Tibial artery (tissue), 4 donors: ENCODE data around the gene CTAG1A.
"Not testable (repeated sequence)": the region's sequence is repeated elsewhere in the genome, so short reads cannot be mapped to it uniquely, and the experiment has no call there.

Source experiments
- DNase-seq, 2 donors: peaks; one replicate each; pipeline ENCODE4 v3.0.0-alpha.2; 2019
- H3K27ac ChIP-seq, 2 donors: fragments of 200-600 bp; sonication (generic) in 1 of 2; 1 replicate in 1 of 2; 2 replicates in 1 of 2; pipeline ENCODE4 v1.5.1; 2018 to 2019; ENCODE audit warnings: mild to moderate bottlenecking in 1 of 2
- H3K27me3 ChIP-seq, 2 donors: fragments of 200-600 bp; sonication (generic) in 1 of 2; one replicate each; pipeline versions ENCODE4 v1.5.1 to v1.6.0; 2016 to 2019
- H3K36me3 ChIP-seq, 3 donors: fragments of 200-600 bp; sonication (generic) in 2 of 3; one replicate each; pipeline ENCODE4 v1.5.1; 2016 to 2019; ENCODE audit warnings: mild to moderate bottlenecking in 2 of 3
- H3K4me1 ChIP-seq, 4 donors: fragments of 200-600 bp; sonication (generic) in 2 of 4; 1 replicate in 3 of 4; 2 replicates in 1 of 4; pipeline ENCODE4 v1.5.1; 2016 to 2019
- H3K4me3 ChIP-seq, 2 donors: fragments of 200-600 bp; sonication (generic) in 1 of 2; 1 replicate in 1 of 2; 2 replicates in 1 of 2; pipeline ENCODE4 v1.5.1; 2018 to 2019; ENCODE audit warnings: mild to moderate bottlenecking in 2 of 2
- H3K9me3 ChIP-seq, 3 donors: fragments of 200-600 bp; sonication (generic) in 1 of 3; one replicate each; pipeline ENCODE4 v1.5.1; 2016 to 2019
- intact Hi-C: fragments of 100-400 bp; cut with DNase I; formaldehyde crosslinking; loops from one replicate; pipeline ENCODE4 v1.15.0; 2023; ENCODE audit warnings: low total_unique reads
- TF ChIP-seq, protein P1 (sequence below), 2 experiments: fragments of 200-600 bp in 1 of 2; fragments of 450-650 bp in 1 of 2; IDR thresholded peaks; one replicate each; pipeline ENCODE4 v1.5.1; 2017 to 2019; ENCODE audit warnings: antibody characterized with exemption in 2 of 2, mild to moderate bottlenecking in 1 of 2, moderate library complexity in 1 of 2

The CTAG1A gene

DNA sequence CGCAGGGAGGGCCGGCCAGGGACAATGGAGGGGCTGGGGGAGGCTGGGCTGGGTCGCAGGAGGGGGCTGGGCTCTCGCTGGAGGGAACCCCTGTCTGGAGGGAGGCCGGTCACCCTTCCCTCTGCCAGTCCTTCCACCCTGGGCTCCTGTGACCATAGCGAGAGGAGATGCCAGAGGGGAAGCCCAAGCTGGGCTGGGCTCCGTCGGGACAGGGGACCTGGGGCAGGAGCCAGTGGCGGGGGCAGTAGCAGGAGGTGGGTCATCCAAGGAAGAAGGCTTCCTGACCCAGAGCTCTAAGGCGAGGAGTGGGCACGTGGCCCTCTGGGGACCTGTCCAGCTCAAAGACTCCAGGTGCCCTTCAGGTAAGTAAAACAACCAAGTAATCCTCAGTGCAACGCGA, 17.3 kb downstream of the CTAG1A start:
- Histone ChIP-seq H3K36me3 (no peaks in the 10 kb centered on the region), H3K4me1 (peaks cover 0 to 10% (median 4%) of the 10 kb centered on the region in 4 donors), H3K27ac (no peak overlapping the region), H3K9me3 (no peaks in the 10 kb centered on the region), H3K27me3 (no peaks in the 10 kb centered on the region), H3K4me3 (no peak overlapping the region)
- no peak for DNase-seq
- intact Hi-C loops = no loop called here
- TF ChIP-seq, protein P1, sequence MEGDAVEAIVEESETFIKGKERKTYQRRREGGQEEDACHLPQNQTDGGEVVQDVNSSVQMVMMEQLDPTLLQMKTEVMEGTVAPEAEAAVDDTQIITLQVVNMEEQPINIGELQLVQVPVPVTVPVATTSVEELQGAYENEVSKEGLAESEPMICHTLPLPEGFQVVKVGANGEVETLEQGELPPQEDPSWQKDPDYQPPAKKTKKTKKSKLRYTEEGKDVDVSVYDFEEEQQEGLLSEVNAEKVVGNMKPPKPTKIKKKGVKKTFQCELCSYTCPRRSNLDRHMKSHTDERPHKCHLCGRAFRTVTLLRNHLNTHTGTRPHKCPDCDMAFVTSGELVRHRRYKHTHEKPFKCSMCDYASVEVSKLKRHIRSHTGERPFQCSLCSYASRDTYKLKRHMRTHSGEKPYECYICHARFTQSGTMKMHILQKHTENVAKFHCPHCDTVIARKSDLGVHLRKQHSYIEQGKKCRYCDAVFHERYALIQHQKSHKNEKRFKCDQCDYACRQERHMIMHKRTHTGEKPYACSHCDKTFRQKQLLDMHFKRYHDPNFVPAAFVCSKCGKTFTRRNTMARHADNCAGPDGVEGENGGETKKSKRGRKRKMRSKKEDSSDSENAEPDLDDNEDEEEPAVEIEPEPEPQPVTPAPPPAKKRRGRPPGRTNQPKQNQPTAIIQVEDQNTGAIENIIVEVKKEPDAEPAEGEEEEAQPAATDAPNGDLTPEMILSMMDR (IDR thresholded peaks at IDR 0.05) = no peak

DNA sequence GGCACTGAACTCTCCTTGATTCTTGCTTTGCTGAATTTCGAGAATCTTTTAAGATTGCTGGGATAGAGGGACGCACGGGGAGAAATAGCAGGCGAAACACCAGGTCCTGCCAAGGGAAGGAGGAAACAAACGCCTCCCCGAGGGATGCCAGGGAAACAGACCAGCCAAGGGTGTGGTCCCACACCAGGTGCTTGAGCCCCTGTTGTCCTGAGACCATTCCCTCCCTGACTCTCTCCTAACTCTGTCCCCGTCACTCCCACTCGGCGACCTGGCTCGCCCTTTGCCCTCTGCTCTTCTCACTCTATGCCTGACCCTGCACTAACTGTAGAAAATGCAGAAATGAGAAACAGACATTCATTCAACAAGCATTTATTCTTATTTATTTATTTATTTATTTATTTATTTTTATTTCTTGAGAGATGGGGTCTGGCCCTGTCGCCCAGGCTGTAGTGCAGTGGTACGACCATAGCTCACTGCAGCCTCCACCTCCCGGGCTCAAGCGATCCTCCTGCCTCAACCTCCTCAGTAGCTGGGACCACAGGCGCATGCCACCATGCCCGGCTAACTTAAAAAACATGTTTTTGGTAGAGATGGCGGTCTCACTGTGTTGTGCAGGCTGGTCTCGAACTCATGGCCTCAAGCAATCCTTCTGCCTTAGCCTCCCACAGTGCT, 18.0 kb downstream of the CTAG1A start:
- H3K27me3 ChIP-seq = no peaks in the 10 kb centered on the region
- H3K36me3 ChIP-seq = no peaks in the 10 kb centered on the region
- H3K4me3 ChIP-seq = no peak overlapping the region
- no peak for DNase-seq
- no peaks in the 10 kb centered on the region for H3K9me3 ChIP-seq
- TF ChIP-seq, protein P1 (IDR thresholded peaks at IDR 0.05) = no peak
- intact Hi-C loops = no loop called here
- no peak overlapping the region for H3K27ac ChIP-seq
- H3K4me1 ChIP-seq = peaks cover 0 to 10% (median 4%) of the 10 kb centered on the region in 4 donors

DNA sequence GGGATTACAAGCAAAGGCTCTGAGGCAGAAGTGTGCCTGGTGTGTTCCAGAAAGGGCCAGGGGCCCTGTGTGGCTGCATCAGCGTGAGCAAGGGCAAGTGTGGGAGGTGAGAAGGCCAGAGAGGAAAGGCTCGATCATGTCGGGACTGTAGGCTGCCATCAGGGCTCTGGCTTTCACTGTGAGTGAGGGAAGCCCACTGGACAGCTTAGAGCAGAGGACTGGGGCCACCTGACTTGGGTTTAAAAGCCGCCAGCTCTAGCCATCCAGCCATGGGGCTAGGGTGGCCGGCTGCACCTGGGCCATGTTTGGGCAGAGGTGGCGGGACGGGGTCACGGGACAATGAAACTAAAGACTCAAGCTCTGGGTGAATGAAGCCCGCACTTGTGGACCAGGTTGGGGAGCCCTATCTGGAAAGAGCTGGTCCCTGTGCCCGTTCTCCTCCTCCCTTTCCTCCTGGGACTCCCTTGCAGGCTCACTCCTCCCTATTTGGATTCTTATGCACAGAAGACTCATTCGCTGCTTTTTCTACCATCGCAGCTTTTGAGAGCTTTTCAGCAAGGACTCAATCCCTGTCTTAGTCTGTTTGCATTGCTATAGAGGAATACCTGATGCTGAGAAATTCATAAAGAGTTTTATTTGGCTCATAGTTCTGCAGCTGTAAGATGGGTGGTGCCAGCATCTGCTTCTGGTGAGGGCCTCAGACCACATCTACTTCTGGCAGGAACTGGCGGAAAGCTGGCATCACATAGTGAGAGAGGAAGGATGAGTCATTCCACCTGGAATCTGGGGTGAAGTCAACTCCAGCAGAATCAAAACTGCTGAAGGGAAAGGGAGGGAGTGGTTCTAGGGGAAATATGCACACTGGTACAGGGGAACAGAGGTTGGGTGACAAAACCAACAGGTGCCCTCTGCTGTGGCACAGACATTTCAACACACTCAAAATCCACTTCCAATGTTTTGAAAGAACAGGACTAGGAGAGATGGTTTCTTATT, 18.8 kb downstream of the CTAG1A start:
- Histone ChIP-seq H3K4me3 (no peak overlapping the region), H3K36me3 (no peaks in the 10 kb centered on the region), H3K9me3 (no peaks in the 10 kb centered on the region), H3K27ac (no peak overlapping the region), H3K4me1 (peaks cover 0 to 10% (median 4%) of the 10 kb centered on the region in 4 donors), H3K27me3 (no peaks in the 10 kb centered on the region)
- intact Hi-C loops = no loop called here
- TF ChIP-seq, protein P1 (IDR thresholded peaks at IDR 0.05) = no peak
- DNase-seq = peak in 1 of 2 donors; percentile 20

DNA sequence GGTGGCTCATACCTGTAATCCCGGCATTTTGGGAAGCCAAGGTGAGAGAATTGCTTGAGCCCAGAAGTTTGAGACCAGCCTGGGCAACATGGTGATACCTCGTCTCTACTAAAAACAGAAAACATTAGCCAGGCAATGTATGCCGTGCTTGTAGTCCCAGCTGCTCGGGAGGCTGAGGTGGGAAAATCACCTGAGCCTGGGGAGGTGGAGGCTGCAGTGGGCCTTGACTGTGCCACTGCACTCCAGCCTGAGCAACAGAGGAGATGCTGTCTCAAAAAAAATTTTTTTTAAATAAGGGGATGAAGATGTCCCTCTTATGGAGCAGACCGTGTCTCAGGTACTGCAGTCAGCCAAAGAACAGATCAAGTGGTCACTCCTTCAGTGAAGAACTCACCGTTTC, 20.6 kb downstream of the CTAG1A start:
- H3K4me1 ChIP-seq = peaks cover 0 to 10% (median 4%) of the 10 kb centered on the region in 4 donors
- no peaks in the 10 kb centered on the region for H3K27me3 ChIP-seq
- intact Hi-C loops = no loop called here
- no peaks in the 10 kb centered on the region for H3K9me3 ChIP-seq
- no peak overlapping the region for H3K4me3 ChIP-seq
- H3K27ac ChIP-seq = no peak overlapping the region
- DNase-seq = no peak
- TF ChIP-seq, protein P1 (IDR thresholded peaks at IDR 0.05) = no peak
- no peaks in the 10 kb centered on the region for H3K36me3 ChIP-seq

DNA sequence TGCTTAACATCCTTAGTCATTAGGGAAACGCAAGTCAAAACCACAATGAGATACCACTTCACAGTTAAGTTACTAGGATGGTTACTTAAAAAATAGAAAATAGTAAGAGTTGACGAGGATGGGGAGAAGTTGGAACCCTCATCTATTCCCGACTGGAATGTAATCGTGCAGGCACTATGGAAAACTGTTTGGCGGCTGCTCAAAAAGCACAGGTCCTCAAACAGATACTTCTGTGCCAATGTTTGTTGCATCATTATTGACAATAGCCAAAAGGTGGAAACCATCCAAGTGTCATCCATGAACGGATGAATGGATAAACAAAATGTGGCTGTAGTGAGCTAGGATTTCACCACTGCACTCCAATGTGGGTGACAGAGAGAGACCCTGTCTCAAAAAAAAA, 22.4 kb downstream of the CTAG1A start:
- DNase-seq = no peak
- H3K27me3 ChIP-seq = no peaks in the 10 kb centered on the region
- no peak overlapping the region for H3K27ac ChIP-seq
- no peak overlapping the region for H3K4me3 ChIP-seq
- H3K36me3 ChIP-seq = no peaks in the 10 kb centered on the region
- intact Hi-C loops = no loop called here
- TF ChIP-seq, protein P1 (IDR thresholded peaks at IDR 0.05) = no peak
- H3K4me1 ChIP-seq = peaks cover 0 to 10% (median 4%) of the 10 kb centered on the region in 4 donors
- no peaks in the 10 kb centered on the region for H3K9me3 ChIP-seq

DNA sequence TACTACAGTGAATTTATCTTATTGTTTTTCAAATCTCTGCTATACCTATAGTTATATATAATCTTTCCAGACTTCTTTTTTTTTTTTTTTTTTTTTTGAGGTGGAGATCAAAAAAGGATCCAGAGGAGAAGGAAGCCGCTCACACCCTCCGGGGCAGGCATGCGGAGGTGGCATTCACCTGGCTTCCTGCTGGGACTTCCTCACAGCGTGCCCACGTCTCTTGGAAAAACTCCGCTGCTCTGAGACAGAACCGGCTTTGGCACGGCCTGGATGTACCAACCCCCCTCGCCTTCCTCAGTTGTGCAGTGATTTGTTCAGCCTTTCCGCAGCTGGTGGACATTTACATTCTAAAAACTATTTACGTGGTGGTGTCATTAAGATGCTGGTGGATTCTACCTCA, 23.0 kb downstream of the CTAG1A start:
- H3K4me3 ChIP-seq, H3K36me3 ChIP-seq, H3K4me1 ChIP-seq, DNase-seq, intact Hi-C loops, H3K27ac ChIP-seq, H3K27me3 ChIP-seq, H3K9me3 ChIP-seq: not testable (repeated sequence)

DNA sequence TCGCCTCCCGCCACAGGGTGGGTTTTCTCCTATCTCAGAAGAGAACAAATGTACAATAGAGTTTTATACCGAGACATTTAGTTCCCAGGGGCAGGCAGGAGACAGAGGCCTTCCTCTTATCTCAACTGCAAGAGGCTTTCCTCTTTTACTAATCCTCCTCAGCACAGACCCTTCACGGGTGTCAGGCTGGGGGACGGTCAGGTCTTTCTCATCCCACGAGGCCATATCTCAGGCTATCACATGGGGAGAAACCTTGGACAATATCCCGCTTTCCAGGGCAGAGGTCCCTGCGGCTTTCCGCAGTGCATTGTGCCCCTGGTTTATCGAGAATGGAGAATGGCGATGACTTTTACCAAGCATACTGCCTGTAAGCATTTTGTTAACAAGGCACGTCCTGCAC, 23.9 kb downstream of the CTAG1A start:
- H3K9me3 ChIP-seq, H3K4me1 ChIP-seq, DNase-seq, H3K27me3 ChIP-seq, intact Hi-C loops, H3K4me3 ChIP-seq, H3K27ac ChIP-seq, H3K36me3 ChIP-seq: not testable (repeated sequence)

DNA sequence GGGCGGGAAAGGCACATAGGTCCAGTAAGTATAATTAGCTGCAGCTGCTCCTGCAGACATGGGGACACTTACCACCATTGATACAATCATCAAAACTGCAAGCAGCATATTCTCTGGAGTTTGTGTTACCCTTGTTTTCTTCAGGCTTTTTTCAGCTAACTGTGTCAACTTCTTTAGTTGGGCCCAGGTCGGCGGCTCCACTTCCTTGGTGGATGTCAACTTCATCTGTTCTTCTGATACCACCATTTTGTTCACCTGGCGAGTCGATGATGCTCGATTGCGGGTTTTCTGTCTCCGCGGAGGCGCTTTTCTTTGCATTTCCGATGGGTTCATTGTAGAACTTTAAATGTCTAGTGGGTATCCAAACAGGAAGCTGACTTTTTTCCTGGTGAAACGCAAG, 26.2 kb downstream of the CTAG1A start:
- H3K4me1 ChIP-seq, intact Hi-C loops, H3K27ac ChIP-seq, H3K36me3 ChIP-seq, H3K9me3 ChIP-seq, DNase-seq, H3K4me3 ChIP-seq, H3K27me3 ChIP-seq: not testable (repeated sequence)

DNA sequence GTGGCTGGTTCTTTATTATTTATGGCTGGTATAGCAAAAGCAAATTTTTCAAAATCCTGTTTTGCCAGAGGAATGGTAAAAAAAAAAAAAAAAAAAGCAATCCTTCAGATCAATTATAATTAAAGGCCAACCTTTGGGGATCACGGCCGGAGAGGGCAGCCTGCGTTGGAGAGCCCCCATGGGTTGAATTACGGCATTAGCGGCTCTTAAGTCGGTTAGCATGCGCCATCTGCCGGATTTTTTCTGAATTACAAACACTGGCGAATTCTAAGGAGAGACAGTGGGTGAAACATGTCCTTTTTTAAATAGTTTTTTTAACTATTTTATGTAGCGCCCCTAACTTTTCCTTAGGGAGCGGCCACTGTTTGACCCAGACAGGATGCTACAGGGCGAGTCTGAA, 28.7 kb downstream of the CTAG1A start:
- H3K27me3 ChIP-seq, DNase-seq, H3K9me3 ChIP-seq, H3K4me1 ChIP-seq, intact Hi-C loops, H3K27ac ChIP-seq, H3K36me3 ChIP-seq, H3K4me3 ChIP-seq: not testable (repeated sequence)
